DMS153 treated with DMSO at 0.1 percent for 48 hours (cell line): ENCODE results near the gene NHERF2.

Experiments used
- DNase-seq: peaks from one replicate; lab custom pipeline; 2025; ENCODE audit not compliant: unreplicated experiment; lab: John Stamatoyannopoulos, UW

The NHERF2 gene

DNA sequence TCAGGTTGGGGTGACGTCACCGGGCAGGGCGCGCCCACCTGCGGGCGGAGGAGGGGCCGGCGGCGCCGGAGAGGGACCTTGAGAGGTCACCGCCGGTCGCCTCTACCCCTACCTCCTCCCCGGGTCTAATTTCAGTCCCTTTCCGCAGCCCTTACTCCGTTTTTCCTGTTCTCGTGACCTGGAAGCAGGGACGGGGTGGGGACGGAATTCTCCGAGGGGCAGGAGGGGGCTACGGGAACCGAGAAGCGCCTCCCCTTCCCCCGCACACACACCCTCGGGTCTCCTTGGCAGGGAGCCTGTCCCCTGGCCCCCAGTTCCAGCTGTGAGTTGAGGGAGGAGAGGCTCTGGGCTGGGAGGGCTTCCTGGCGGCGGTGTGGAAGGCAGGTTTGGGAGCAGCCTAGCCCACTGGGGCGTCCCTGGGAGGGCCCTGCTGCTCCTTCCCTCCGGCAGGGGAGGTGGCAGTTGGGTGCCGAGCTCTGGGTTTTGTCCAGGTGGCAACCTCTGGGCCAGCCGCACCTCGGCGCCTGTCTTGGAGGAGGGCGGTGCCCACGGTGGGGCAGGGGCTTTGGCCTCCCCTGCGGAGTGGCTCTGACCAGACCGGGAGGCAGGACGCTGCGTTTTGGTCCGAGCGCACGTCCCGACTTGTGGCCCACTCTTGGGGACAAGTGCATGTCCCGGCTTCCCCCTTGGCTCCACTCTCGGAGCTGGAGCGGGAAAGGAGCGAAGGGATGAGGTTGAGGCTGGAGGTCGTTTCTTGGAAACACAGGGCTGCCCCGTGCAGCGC, 36.2 kb upstream of the NHERF2 start:
- DNase-seq = no peak

DNA sequence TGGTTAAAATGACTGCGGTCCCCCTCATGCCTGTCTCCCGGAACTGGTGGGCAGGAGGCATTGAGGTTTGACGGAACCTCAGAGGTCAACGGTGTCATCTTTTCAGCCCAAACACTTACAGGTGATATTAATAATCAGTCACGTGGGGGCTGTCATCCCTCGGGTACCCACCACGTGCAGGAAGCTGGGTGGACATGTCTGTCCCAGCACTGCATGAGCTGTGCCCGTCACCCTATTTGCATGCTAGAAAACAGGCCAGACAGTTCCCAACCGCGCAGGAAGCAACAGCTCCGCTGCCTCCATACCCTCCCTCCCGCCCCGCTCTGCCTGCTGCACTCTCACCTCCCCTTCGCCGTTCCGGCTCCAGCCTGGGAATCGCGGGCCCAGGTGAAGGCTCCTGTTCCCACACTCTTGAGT, 35.6 kb upstream of the NHERF2 start:
- DNase-seq = no peak

- no peak for DNase-seq
Measured at GRCh38 chr16:1991588-1991947, 35.1 kb upstream of the NHERF2 start.

GRCh38 chr16:1991948-1992703, 34.6 kb upstream of the NHERF2 start:
- no peak for DNase-seq

- no peak for DNase-seq
Measured at GRCh38 chr16:1992704-1993317, 33.9 kb upstream of the NHERF2 start.

GRCh38 chr16:1993731-1994131, 33.0 kb upstream of the NHERF2 start:
- no peak for DNase-seq

DNA sequence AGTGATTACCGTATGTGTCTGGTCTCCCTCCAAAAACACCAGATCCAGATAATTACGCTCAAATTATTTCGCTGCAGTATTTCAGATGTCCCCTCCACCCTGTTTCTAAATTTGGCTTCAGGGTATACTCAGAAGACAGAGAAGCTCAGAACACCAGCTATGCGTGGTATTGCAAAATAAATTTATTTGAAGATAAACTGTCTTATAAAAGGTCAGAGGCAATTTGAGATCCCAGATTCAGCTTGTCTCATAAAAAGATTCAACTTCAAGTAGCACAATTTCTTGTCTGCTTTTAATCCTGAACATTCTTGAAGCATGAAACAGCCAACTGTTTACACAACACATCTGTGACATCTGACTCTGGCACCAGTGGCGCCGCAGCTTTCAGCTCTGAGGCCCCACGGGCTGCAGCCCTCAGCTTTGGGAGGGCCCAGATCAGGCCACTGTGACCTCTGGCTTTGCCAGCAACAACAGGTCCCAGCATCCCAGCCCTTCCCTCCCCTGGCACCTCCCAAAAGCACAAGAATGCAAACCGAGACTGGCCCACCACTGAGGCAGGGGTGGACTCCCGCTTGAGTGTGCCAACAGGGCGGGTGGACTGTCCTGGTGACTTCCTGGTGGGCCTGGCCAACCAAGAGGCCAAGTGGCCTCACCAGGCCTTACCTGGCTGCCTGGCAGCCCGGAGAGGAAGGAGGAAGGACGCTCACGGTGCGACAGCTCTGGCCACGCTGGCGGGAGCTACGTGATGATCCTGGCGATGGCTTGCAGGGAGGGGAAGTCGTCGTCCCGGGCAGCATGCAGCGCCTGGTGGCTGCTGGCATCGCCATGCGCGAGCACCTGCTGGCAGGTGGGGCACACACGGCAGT, 29.0 kb upstream of the NHERF2 start:
- DNase-seq = no peak

DNA sequence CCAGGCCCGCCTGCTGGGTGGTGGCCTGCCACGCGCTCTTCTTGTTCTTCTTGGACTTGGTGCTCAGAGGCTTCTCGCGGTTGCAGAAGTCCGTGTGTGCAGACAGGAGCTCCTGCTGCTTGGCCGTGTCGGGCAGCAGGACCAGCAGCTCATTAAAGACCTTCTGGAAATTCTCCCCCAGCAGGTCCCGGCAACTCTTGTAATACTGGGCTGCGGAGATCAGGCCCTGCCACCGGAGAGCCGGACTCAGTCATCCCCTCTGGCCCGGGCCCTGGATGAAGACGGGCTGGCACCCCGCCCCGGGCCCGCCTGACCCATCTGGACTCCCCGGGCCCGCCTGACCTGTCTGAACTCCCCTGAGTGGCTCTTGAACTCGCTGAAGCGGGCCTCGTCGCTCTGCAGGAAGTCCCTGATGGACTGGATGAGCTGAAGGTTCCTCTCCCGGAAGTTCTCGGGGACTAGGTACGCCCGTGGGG, 28.3 kb upstream of the NHERF2 start:
- no peak for DNase-seq

DNA sequence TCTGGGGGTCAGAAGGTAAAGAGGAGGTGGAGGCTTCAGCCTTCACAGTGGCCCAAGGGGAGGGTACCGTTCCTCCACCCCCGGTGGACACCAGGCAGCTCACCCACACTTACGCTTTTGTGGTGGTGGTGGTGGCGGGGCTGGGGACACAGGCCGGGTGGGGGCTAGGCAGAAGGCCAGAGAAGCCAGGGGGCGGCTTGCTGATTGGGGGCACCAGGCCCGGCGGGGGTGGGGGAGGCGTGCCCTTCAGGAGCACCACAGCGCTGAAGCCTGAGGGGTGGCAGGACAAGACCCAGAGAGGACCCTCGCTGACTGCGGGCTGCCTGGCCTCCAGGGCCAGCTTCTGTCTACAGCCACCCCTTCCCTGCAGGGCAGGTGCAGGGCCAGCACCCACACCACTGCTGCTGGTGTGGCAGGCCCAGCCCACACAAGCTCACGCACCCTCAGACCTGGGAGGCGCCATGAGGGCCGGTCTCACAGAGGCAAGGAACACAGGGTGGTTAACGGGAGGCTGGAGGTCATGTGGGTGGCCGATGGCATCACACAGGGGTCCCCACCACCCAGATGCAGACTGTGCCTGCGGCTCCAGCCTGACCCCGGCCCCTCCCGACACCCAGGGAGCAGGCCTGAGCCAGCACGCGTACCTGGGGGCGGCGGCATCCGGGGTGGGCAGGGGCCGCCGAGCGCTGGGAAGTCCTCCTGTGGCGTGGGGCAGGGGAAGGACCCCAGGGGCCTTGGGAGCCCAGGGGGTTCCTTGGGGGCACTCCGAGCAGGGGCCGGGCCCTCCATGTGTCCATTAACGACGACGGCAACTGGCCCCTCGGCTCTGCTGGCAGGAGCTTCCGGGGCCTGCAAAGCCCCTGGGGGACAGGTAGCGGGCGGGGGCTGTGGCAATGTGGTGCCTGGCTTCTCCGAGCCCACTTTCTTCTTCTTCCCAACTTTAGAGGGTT, 27.6 kb upstream of the NHERF2 start:
- no peak for DNase-seq

DNA sequence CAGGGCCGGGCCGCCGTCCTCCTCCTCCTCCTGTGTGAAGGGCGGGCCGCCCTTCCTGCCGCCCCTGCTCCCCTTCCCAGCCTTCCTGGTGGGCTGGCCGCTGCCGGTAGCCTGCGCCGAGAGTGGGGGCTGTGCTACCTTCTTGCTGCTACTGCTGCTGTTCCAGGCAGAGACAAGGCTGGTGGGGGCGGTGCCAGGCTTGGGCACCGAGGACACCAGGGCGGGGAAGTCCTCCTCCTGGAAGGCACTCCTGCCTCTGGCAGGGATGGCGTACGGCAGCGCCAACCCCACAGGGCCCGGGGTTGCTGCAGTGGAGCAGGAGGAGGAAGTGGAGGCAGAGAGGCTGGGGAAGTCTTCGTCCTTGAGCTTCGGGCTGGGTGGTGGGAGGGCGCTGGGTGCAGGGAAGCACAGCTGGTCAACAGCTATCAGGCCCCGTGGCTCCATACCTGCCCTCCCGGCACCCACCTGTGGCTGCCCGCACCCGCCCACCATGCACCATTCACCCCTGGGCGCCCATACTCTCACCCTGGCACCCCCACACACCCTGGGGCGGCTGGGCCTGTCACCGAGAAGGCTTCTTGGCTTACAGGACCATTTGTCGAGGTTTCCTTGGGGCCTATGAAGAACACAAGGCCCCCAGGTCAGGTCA, 26.7 kb upstream of the NHERF2 start:
- no peak for DNase-seq

DNA sequence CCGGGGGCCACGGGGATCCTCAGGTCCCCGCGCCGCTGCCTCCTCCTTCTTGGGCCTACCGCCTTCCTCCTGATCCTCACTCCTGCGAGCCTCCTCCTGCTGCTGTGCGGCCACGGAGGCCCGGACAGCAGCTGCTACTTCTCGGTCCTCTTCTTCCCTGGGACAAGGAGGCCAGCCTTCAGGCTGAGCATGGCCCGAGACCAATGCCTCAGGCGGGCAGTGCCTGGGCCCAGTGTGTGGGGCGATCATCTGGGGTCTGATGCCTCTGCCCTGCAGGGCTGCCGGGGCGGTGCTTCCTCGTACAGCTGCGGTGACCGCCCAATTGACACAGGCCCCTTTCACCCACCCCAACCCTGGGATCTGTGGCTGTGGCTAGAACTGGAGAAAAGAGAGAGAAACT, 25.7 kb upstream of the NHERF2 start:
- DNase-seq = no peak

GRCh38 chr16:2001456-2002355, 25.0 kb upstream of the NHERF2 start:
- DNase-seq = no peak

DNA sequence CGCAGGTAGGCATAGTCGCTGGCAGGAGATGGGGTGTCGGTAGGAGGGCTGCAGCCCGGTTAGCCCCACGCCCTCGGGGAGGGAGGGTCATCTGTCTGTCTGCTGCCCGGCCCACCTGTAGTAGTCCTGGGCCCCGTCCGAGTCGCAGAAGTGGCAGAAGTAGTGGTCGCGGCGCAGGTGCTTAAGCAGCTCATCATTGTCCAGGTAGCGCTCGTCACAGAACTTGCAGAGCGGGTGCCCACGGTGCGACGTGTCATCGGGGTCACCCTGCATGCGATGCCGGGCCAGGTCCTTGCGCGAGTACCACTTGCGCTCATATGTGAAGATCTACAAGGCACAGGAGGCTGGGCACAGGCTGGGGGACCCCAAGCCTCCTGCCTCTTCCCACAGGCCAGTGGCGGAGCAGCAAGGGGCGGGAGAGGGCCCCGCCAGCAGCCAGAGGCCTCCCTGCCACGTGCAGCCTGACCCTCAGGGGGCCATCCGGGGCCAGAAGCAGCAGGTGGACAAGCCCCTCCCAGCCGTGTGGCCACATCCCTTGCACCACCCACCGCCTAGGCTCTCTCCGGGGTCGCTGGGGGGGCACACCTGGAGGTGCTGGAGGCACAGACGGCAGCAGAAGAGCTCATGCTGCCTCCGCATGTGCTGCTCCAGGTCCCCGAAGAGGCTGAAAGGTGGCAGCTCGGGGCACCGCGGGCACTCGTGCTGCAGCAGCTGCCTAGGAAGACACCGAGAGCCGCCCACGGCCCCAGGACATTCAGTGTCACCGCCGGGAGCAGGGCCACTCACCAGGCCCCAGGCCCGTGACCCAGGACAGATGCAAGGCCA, 24.1 kb upstream of the NHERF2 start:
- DNase-seq = no peak

- no peak for DNase-seq
Measured at GRCh38 chr16:2003231-2003826, 23.4 kb upstream of the NHERF2 start.

GRCh38 chr16:2003827-2004641, 22.7 kb upstream of the NHERF2 start:
- peak; percentile 82 for DNase-seq

DNA sequence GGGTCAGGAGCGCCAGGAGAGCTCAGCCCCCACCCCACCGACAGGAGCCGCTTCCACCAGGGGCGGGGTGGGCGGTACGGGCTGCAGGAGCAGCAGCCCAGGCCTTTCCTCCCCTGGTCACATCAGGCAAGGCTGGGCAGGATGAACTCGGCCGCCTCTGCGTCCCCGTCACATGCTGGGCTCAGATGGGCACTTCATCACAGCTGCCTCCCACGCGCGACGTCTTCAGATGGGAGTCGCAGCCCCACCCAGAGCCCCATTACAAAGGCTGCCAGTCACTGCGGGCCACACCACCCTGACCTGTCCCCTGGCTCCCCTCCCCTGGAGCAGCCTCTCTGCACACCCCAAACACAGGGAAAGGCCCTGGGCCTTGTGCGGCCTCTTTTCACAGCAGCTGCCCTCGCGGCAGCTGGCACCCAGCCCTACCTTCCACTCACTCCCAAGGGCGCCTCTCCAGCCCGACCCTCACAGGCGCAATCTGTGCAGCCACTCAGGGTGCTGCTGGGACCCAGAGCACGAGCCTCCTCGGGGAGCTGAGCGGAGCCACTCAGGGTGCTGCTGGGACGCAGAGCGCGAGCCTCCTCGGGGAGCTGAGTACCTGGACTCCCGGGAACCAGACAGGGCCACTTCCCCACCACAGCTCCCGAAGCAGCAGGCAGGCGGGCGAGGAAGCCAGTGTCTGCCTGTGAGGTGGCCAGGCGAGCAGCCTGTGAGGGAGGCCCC, 21.7 kb upstream of the NHERF2 start:
- DNase-seq = no peak
